Gastrocnemius medialis (tissue), 4 donors: ENCODE measurements around the gene OTOA. TPM values are rescaled to one million over a fixed set of nuclear protein-coding genes. Genes with fewer than 3 reads are reported as not detected.

Experiments used
- ATAC-seq, 2 donors: fragments of 150-250 bp; one replicate each; pipeline ENCODE4 v1.9.1; 2016
- DNase-seq, 2 donors: peaks; one replicate each; pipeline ENCODE4 v3.0.0-alpha.2; 2019
- H3K27ac ChIP-seq, 4 donors: fragments of 200-600 bp; sonication (generic); 1 replicate in 1 of 4; 2 replicates in 3 of 4; pipeline ENCODE4 v1.5.1; 2016 to 2018; ENCODE audit warnings: mild to moderate bottlenecking in 2 of 4, moderate library complexity in 1 of 4
- H3K27me3 ChIP-seq, 3 donors: fragments of 200-600 bp; sonication (generic) in 2 of 3; 1 replicate in 1 of 3; 2 replicates in 2 of 3; pipeline versions ENCODE4 v1.5.1 to v1.6.0; 2016 to 2019; ENCODE audit warnings: mild to moderate bottlenecking in 1 of 3, moderate library complexity in 1 of 3
- H3K36me3 ChIP-seq, 2 donors: fragments of 200-600 bp; sonication (generic) in 1 of 2; one replicate each; pipeline ENCODE4 v1.5.1; 2017 to 2018
- H3K4me1 ChIP-seq, 2 donors: fragments of 200-600 bp; sonication (generic) in 1 of 2; one replicate each; pipeline ENCODE4 v1.5.1; 2016 to 2017; ENCODE audit warnings: mild to moderate bottlenecking in 2 of 2
- H3K4me3 ChIP-seq, 4 donors: fragments of 200-600 bp; sonication (generic) in 3 of 4; 1 replicate in 1 of 4; 2 replicates in 3 of 4; pipeline ENCODE4 v1.5.1; 2016 to 2019; ENCODE audit warnings: mild to moderate bottlenecking in 2 of 4
- H3K9me3 ChIP-seq, 3 donors: fragments of 200-600 bp; sonication (generic) in 2 of 3; 1 replicate in 1 of 3; 2 replicates in 2 of 3; pipeline ENCODE4 v1.5.1; 2016 to 2019
- CTCF ChIP-seq, 5 experiments: fragments of 450-650 bp in 3 of 5; fragments of 200-600 bp in 2 of 5; sonication (generic) in 2 of 5; IDR thresholded peaks in 4 of 5; conservative IDR thresholded peaks in 1 of 5; 1 replicate in 4 of 5; 2 replicates in 1 of 5; pipeline ENCODE4 v1.5.1; 2016 to 2019; ENCODE audit warnings: antibody characterized with exemption in 5 of 5, mild to moderate bottlenecking in 3 of 5, moderate library complexity in 3 of 5
- POLR2A ChIP-seq, 2 donors: fragments of 450-650 bp; IDR thresholded peaks; one replicate each; pipeline ENCODE4 v1.6.1; 2017; ENCODE audit warnings: antibody characterized with exemption in 2 of 2, mild to moderate bottlenecking in 2 of 2, moderate library complexity in 2 of 2
- in situ Hi-C, 4 donors: fragments of 200-750 bp; cut with MboI; loops; one replicate each; pipeline versions ENCODE4 v1.15.0 to v1.8.0; 2017; ENCODE audit warnings: low sequenced_read_pairs in 4 of 4
- intact Hi-C: fragments of 100-400 bp; cut with DNase I; formaldehyde crosslinking; loops from one replicate; pipeline ENCODE4 v1.15.1; 2023; ENCODE audit warnings: low total_unique reads
- total RNA-seq, 4 donors: library from RNA; depleted of rRNA; stranded (reverse); fragments of >200 nt; gene quantifications; one replicate each; pipeline versions ENCODE4 v1.1.0 to v1.2.3, GENCODE V29; 2016

OTOA gene
- total RNA-seq, 4 donors from 2014 or later, result 1.6 TPM; not detected in 3

GRCh38 chr16:21703589-21704174 is 39.9 kb downstream of the OTOA start:
- H3K4me3 ChIP-seq, result no peak overlapping the region
- no peaks in the 10 kb centered on the region for H3K36me3 ChIP-seq
- in situ Hi-C loops, result loop anchor here in 2 of 4 donors (10.0 to 25.0 kb wide), 2 partner anchors 116 to 119 kb away; partner anchors contain the start of gene METTL9 (in 1 of the 2)
- H3K27me3 ChIP-seq, result no peaks in the 10 kb centered on the region
- DNase-seq (no peak), ATAC-seq (no peak)
- intact Hi-C loops, result no loop called here
- TF ChIP-seq POLR2A (IDR thresholded peaks at IDR 0.05) (no peak), CTCF (IDR thresholded peaks at IDR 0.05 in 4 of 5, conservative IDR thresholded peaks at IDR 0.05 in 1 of 5) (no peak)
- H3K9me3 ChIP-seq, result no peaks in the 10 kb centered on the region
- peaks cover 0 to 4% of the 10 kb centered on the region in 2 donors for H3K4me1 ChIP-seq
- H3K27ac ChIP-seq, result no peak overlapping the region

GRCh38 chr16:21704266-21704665 is 40.5 kb downstream of the OTOA start:
- TF ChIP-seq POLR2A (IDR thresholded peaks at IDR 0.05) (no peak), CTCF (IDR thresholded peaks at IDR 0.05 in 4 of 5, conservative IDR thresholded peaks at IDR 0.05 in 1 of 5) (no peak)
- Histone ChIP-seq H3K9me3 (no peaks in the 10 kb centered on the region), H3K36me3 (no peaks in the 10 kb centered on the region), H3K27ac (no peak overlapping the region), H3K4me3 (no peak overlapping the region), H3K27me3 (no peaks in the 10 kb centered on the region), H3K4me1 (peaks cover 0 to 7% of the 10 kb centered on the region in 2 donors)
- DNase-seq (no peak), ATAC-seq (no peak)
- in situ Hi-C loops (loop anchor here in 2 of 4 donors (10.0 to 25.0 kb wide), 2 partner anchors 117 to 119 kb away; partner anchors contain the start of gene METTL9 (in 1 of the 2)), intact Hi-C loops (no loop called here)

- no peak for DNase-seq
- no peak overlapping the region for H3K4me3 ChIP-seq
- in situ Hi-C loops, result loop anchor here in 3 of 4 donors (5.0 to 25.0 kb wide), 4 partner anchors 47 to 122 kb away; partner anchors contain the start of gene METTL9 (in 1 of the 3)
These were observed 41.0 kb downstream of the OTOA start for GRCh38 chr16:21704733-21705132.

GRCh38 chr16:21708533-21709115 is 44.9 kb downstream of the OTOA start:
- Histone ChIP-seq H3K27ac (no peak overlapping the region), H3K27me3 (no peaks in the 10 kb centered on the region), H3K36me3 (no peaks in the 10 kb centered on the region), H3K9me3 (no peaks in the 10 kb centered on the region), H3K4me3 (no peak overlapping the region), H3K4me1 (peaks cover 0 to 7% of the 10 kb centered on the region in 2 donors)
- ATAC-seq (peak; percentile 45 to 61), DNase-seq (peak; percentile 34 to 52)
- intact Hi-C loops (loop anchor here (2.0 kb wide), 1 partner anchor 52 kb away; no protein-coding TSS in a partner anchor), in situ Hi-C loops (loop anchor here in 3 of 4 donors (5.0 to 25.0 kb wide), 4 partner anchors 51 to 126 kb away; partner anchors contain the start of gene METTL9 (in 1 of the 3))
- TF ChIP-seq POLR2A (IDR thresholded peaks at IDR 0.05) (no peak), CTCF (IDR thresholded peaks at IDR 0.05 in 4 of 5, conservative IDR thresholded peaks at IDR 0.05 in 1 of 5) (peak; percentile 46 to 85 (median 71))

More at GRCh38 chr16:21704733-21705132, 41.0 kb downstream of the OTOA start:
- Histone ChIP-seq H3K27me3 (no peaks in the 10 kb centered on the region), H3K27ac (no peak overlapping the region), H3K9me3 (no peaks in the 10 kb centered on the region), H3K4me1 (peaks cover 0 to 7% of the 10 kb centered on the region in 2 donors), H3K36me3 (no peaks in the 10 kb centered on the region)
- intact Hi-C loops, result no loop called here
- no peak for ATAC-seq
- TF ChIP-seq POLR2A (IDR thresholded peaks at IDR 0.05) (no peak), CTCF (IDR thresholded peaks at IDR 0.05 in 4 of 5, conservative IDR thresholded peaks at IDR 0.05 in 1 of 5) (no peak)
